Keratinocyte (primary cell): ENCODE data around the gene MT1B. TPM values are rescaled to one million over a fixed set of nuclear protein-coding genes. Genes with fewer than 3 reads are reported as not detected.

ENCODE experiments used
- DNase-seq: peaks from one replicate; pipeline ENCODE4 v3.0.0-alpha.2; 2011; ENCODE audit warnings: low read depth, missing footprints, low spot score
- FAIRE-seq: peaks from 2 replicates; lab custom pipeline; 2011; peaks lifted over from hg19 to GRCh38; lab: Jason Lieb, UNC
- H2AFZ ChIP-seq: 2 replicates; pipeline ENCODE4 v1.6.0; 2012; ENCODE audit warnings: low read length, control low read depth, inconsistent platforms; ENCODE audit not compliant: control insufficient read depth
- H3K27ac ChIP-seq: 2 replicates; pipeline ENCODE4 v1.5.1; 2011; ENCODE audit warnings: low read length; ENCODE audit not compliant: control insufficient read depth, insufficient read depth
- H3K27me3 ChIP-seq: 3 replicates; pipeline ENCODE4 v1.6.0; 2011; ENCODE audit warnings: low read length; ENCODE audit not compliant: control insufficient read depth, insufficient read depth; ENCODE audit errors: extremely low read depth
- H3K36me3 ChIP-seq, 2 experiments: 2 replicates in 1 of 2; 3 replicates in 1 of 2; pipeline ENCODE4 v1.5.1; 2011; ENCODE audit warnings: low read length in 2 of 2, mild to moderate bottlenecking in 1 of 2; ENCODE audit not compliant: control insufficient read depth in 2 of 2, insufficient read depth in 2 of 2; ENCODE audit errors: extremely low read depth in 1 of 2
- H3K4me1 ChIP-seq: 3 replicates; pipeline ENCODE4 v1.5.1; 2011; ENCODE audit warnings: low read length; ENCODE audit not compliant: control insufficient read depth, insufficient read depth; ENCODE audit errors: extremely low read depth
- H3K4me2 ChIP-seq: 3 replicates; pipeline ENCODE4 v1.6.0; 2011; ENCODE audit warnings: low read depth, low read length; ENCODE audit not compliant: control insufficient read depth, insufficient read depth; ENCODE audit errors: extremely low read depth
- H3K4me3 ChIP-seq, 3 experiments: fragments of 200-600 bp in 1 of 3; sonication (generic) in 1 of 3; 2 replicates in 2 of 3; 3 replicates in 1 of 3; pipeline ENCODE4 v1.5.1; 2011 to 2016; ENCODE audit warnings: low read length in 3 of 3, mild to moderate bottlenecking in 3 of 3, control low read depth in 2 of 3, inconsistent platforms in 1 of 3, low read depth in 1 of 3, mixed read lengths in 1 of 3, mixed run types in 1 of 3, moderate library complexity in 1 of 3; ENCODE audit not compliant: control insufficient read depth in 2 of 3, insufficient read depth in 2 of 3; ENCODE audit errors: extremely low read depth in 1 of 3
- H3K79me2 ChIP-seq: 2 replicates; pipeline ENCODE4 v1.6.0; 2012; ENCODE audit warnings: low read length; ENCODE audit not compliant: control insufficient read depth, insufficient read depth
- H3K9ac ChIP-seq: 3 replicates; pipeline ENCODE4 v1.6.0; 2011; ENCODE audit warnings: low read length; ENCODE audit not compliant: control insufficient read depth, insufficient read depth; ENCODE audit errors: extremely low read depth
- H3K9me1 ChIP-seq: 3 replicates; pipeline ENCODE4 v1.6.0; 2011; ENCODE audit warnings: low read length; ENCODE audit not compliant: control insufficient read depth, insufficient read depth; ENCODE audit errors: extremely low read depth
- H3K9me3 ChIP-seq: 2 replicates; pipeline ENCODE4 v1.5.1; 2012; ENCODE audit warnings: low read depth, low read length; ENCODE audit not compliant: control insufficient read depth
- H4K20me1 ChIP-seq: 3 replicates; pipeline ENCODE4 v1.6.0; 2011; ENCODE audit warnings: low read length; ENCODE audit not compliant: control insufficient read depth, insufficient read depth; ENCODE audit errors: extremely low read depth
- CTCF ChIP-seq, 3 experiments: IDR thresholded peaks in 1 of 3; conservative IDR thresholded peaks in 1 of 3; optimal IDR thresholded peaks in 1 of 3; 2 replicates in 2 of 3; 3 replicates in 1 of 3; pipeline versions ENCODE3 to v1.5.1; 2011; ENCODE audit warnings: low read length in 3 of 3, mild to moderate bottlenecking in 3 of 3, moderate library complexity in 2 of 3, control low read depth in 1 of 3, inconsistent platforms in 1 of 3; ENCODE audit not compliant: insufficient read depth in 2 of 3; ENCODE audit errors: extremely low read depth in 1 of 3
- EZH2 ChIP-seq: IDR thresholded peaks from one replicate; pipeline ENCODE4 v1.6.1; 2012; ENCODE audit warnings: inconsistent platforms, mild to moderate bottlenecking, low read length, moderate library complexity
- dilution Hi-C: fragments of 300-500 bp; cut with MboI; formaldehyde crosslinking; loops from one replicate; pipeline ENCODE4 v1.7.0; 2020; ENCODE audit warnings: low sequenced_read_pairs; ENCODE audit not compliant: extremely low pct_ligation_motif_present
- polyA plus RNA-seq, 5 experiments: library from polyadenylated mRNA; depleted of rRNA in 3 of 5; stranded (reverse) in 3 of 5; stranded (forward) in 1 of 5; unstranded in 1 of 5; fragments of >200 nt; gene quantifications; 1 replicate in 1 of 5; 2 replicates in 3 of 5; 3 replicates in 1 of 5; pipeline versions ENCODE4 v1.2.1 to v1.2.3, GENCODE V29; 2011 to 2012; ENCODE audit warnings: missing spikeins in 2 of 5, low read depth in 1 of 5, low replicate concordance in 1 of 5

The MT1B gene
- polyA plus RNA-seq, 1 donor (not counting 4 experiments of a cell fraction or from before 2014, with no cell fraction given): not detected

GRCh38 chr16:56632848-56633365 is 18.8 kb upstream of the MT1B start:
- no peak for FAIRE-seq

GRCh38 chr16:56633535-56633934 is 18.2 kb upstream of the MT1B start:
- Histone ChIP-seq H3K9ac (no peak overlapping the region), H3K4me1 (peaks cover 4% of the 10 kb centered on the region), H3K79me2 (no peaks in the 10 kb centered on the region), H2AFZ (no peak overlapping the region), H3K4me2 (no peak overlapping the region), H3K9me3 (no peaks in the 10 kb centered on the region), H3K27me3 (peaks cover 52% of the 10 kb centered on the region), H3K4me3 (no peak overlapping the region), H3K9me1 (no peaks in the 10 kb centered on the region), H3K27ac (no peak overlapping the region), H4K20me1 (peaks cover 1% of the 10 kb centered on the region), H3K36me3 (no peaks in the 10 kb centered on the region)
- DNase-seq (no peak), FAIRE-seq (no peak)
- dilution Hi-C loops: no loop called here
- TF ChIP-seq CTCF (optimal IDR thresholded peaks at IDR 0.05 in 1 of 3, IDR thresholded peaks at IDR 0.05 in 1 of 3, conservative IDR thresholded peaks at IDR 0.05 in 1 of 3; ENCODE audit: extremely low read depth in 1 of 3, insufficient read depth in 2 of 3, low read length in 3 of 3) (no peak), EZH2 (peak; percentile 17)

More at GRCh38 chr16:56632848-56633365, 18.8 kb upstream of the MT1B start:
- dilution Hi-C loops: no loop called here
- H2AFZ ChIP-seq: no peak overlapping the region
- TF ChIP-seq EZH2 (peak; percentile 49), CTCF (optimal IDR thresholded peaks at IDR 0.05 in 1 of 3, IDR thresholded peaks at IDR 0.05 in 1 of 3, conservative IDR thresholded peaks at IDR 0.05 in 1 of 3; ENCODE audit: extremely low read depth in 1 of 3, insufficient read depth in 2 of 3, low read length in 3 of 3) (no peak)
- no peaks in the 10 kb centered on the region for H3K79me2 ChIP-seq
- H3K9me3 ChIP-seq: no peaks in the 10 kb centered on the region
- peaks cover 3% of the 10 kb centered on the region for H4K20me1 ChIP-seq
- H3K36me3 ChIP-seq: no peaks in the 10 kb centered on the region
- no peak overlapping the region for H3K4me3 ChIP-seq
- no peak overlapping the region for H3K27ac ChIP-seq
- H3K4me1 ChIP-seq: peaks cover 4% of the 10 kb centered on the region
- H3K27me3 ChIP-seq: peaks cover 46% of the 10 kb centered on the region
- no peak for DNase-seq
- no peak overlapping the region for H3K9ac ChIP-seq
- no peaks in the 10 kb centered on the region for H3K9me1 ChIP-seq
- no peak overlapping the region for H3K4me2 ChIP-seq
